Measurements from ENCODE around the gene AGPS.

DNA sequence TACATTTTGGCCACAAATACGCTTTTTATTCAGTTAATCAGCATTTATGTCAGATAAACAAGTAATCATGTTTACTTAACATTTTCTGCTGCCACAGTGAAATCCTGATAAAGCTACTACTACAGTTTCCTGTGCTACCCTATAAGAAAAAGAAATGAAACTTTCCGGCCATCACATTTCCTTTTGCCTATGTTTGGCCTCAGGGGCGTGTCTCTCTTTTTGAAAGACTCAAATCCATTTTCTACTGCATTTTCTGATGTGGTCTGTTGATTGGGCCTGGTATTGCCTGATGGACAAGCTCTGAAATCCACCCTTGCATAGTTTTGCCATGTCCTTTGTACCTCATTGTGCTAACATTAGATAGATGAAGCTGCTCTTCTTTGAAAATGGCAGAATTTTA is 152.6 kb downstream of the AGPS start:
- TF ChIP-seq CTCF (IDR thresholded peaks at IDR 0.05; ENCODE audit: low read depth, low read length, poor library complexity, severe bottlenecking), result no peak
- TF ChIP-seq EZH2phosphoT487 (IDR thresholded peaks at IDR 0.05; ENCODE audit: borderline replicate concordance, low read length), result no peak
